GM12878 (cell line): ENCODE measurements around the gene FAF1. TPM values are rescaled to one million over a fixed set of nuclear protein-coding genes. Genes with fewer than 3 reads are reported as not detected.

Source experiments
- ATAC-seq: fragments of 200-7000 bp; cut with Tn5 transposase; 3 replicates; pipeline ENCODE4 v1.9.1; 2020; ENCODE audit warnings: mild to moderate bottlenecking, moderate library complexity
- BruUV-seq: library from RNA; stranded (reverse); fragments of 400-500 nt; replicated peaks from 2 replicates; lab custom pipeline; 2021; lab: Mats Ljungman, UMichigan
- CTCF ChIA-PET: fragments of 300-600 bp; sonication (Branson Sonifier 250); formaldehyde crosslinking; extraction: SDS; loops from one replicate; lab custom pipeline; 2021; ENCODE audit warnings: inconsistent platforms; lab: Yijun Ruan, JAX
- POLR2A ChIA-PET: fragments of 350-600 bp; formaldehyde crosslinking; extraction: SDS; loops from one replicate; lab custom pipeline; 2021; ENCODE audit warnings: inconsistent platforms; lab: Charles Lee
- RAD21 ChIA-PET: fragments of 300-600 bp; sonication (Branson Sonifier 250); formaldehyde crosslinking; loops from one replicate; lab custom pipeline; 2023; ENCODE audit warnings: antibody characterized with exemption; ENCODE audit not compliant: unreplicated experiment; lab: Charles Lee
- SMC1A ChIA-PET: fragments of 300-600 bp; sonication (Branson Sonifier 250); formaldehyde crosslinking; loops from one replicate; lab custom pipeline; 2023; ENCODE audit not compliant: unreplicated experiment, uncharacterized antibody; lab: Charles Lee
- DNase-seq: peaks from one replicate; pipeline ENCODE4 v3.0.0-alpha.2; 2011; ENCODE audit warnings: low read depth, low spot score
- FAIRE-seq: peaks from 3 replicates; lab custom pipeline; 2011; peaks lifted over from hg19 to GRCh38; lab: Jason Lieb, UNC
- H2AFZ ChIP-seq: 2 replicates; pipeline ENCODE4 v1.6.0; 2011; ENCODE audit warnings: low read depth, low read length, control low read depth; ENCODE audit not compliant: control insufficient read depth
- H3K27ac ChIP-seq: 2 replicates; pipeline ENCODE4 v1.5.1; 2011; ENCODE audit warnings: control low read depth; ENCODE audit not compliant: control insufficient read depth, insufficient read depth
- H3K27me3 ChIP-seq, 2 experiments: replicated peaks in 1 of 2; 2 replicates each; pipeline versions ENCODE4 v1.6.0 to v1.6.1; 2011; ENCODE audit warnings: low read length in 1 of 2; ENCODE audit not compliant: control insufficient read depth in 2 of 2, insufficient read depth in 2 of 2
- H3K36me3 ChIP-seq, 2 experiments: 2 replicates each; pipeline ENCODE4 v1.5.1; 2011; ENCODE audit warnings: low read length in 1 of 2; ENCODE audit not compliant: control insufficient read depth in 2 of 2, insufficient read depth in 2 of 2
- H3K4me1 ChIP-seq: 2 replicates; pipeline ENCODE4 v1.6.1; 2011; ENCODE audit warnings: mild to moderate bottlenecking, low read length, moderate library complexity, mixed read lengths; ENCODE audit not compliant: control insufficient read depth, insufficient read depth
- H3K4me2 ChIP-seq: 2 replicates; pipeline ENCODE4 v1.6.0; 2011; ENCODE audit warnings: control low read depth; ENCODE audit not compliant: control insufficient read depth, insufficient read depth
- H3K4me3 ChIP-seq: fragments of 200-600 bp; sonication (generic); 2 replicates; pipeline ENCODE4 v1.5.1; 2016
- H3K79me2 ChIP-seq: 2 replicates; pipeline ENCODE4 v1.6.0; 2011; ENCODE audit warnings: low read length; ENCODE audit not compliant: control insufficient read depth, insufficient read depth
- H3K9ac ChIP-seq: 2 replicates; pipeline ENCODE4 v1.8.0; 2011; ENCODE audit warnings: low read length, control low read depth, mixed read lengths; ENCODE audit not compliant: control insufficient read depth, insufficient read depth
- H3K9me3 ChIP-seq: replicated peaks from 3 replicates; pipeline ENCODE4 v1.5.1; 2011; ENCODE audit warnings: mild to moderate bottlenecking, low read length; ENCODE audit not compliant: control insufficient read depth, insufficient read depth
- H4K20me1 ChIP-seq: 2 replicates; pipeline ENCODE4 v1.6.0; 2011; ENCODE audit not compliant: control insufficient read depth, insufficient read depth
- ASH2L ChIP-seq: fragments of 300-600, 200-600 bp; sonication (generic); IDR thresholded peaks from 2 replicates; pipeline ENCODE4 v1.6.1; 2017; ENCODE audit warnings: low read depth, mild to moderate bottlenecking, borderline replicate concordance
- ATF7 ChIP-seq: fragments of 450-650 bp; IDR thresholded peaks from 2 replicates; pipeline ENCODE4 v1.6.1; 2016; ENCODE audit warnings: low read depth, mild to moderate bottlenecking
- BACH1 ChIP-seq: fragments of 450-650 bp; IDR thresholded peaks from 2 replicates; pipeline ENCODE4 v1.6.1; 2017; ENCODE audit warnings: mild to moderate bottlenecking, borderline replicate concordance
- CBX5 ChIP-seq: sonication (generic); IDR thresholded peaks from 2 replicates; pipeline ENCODE4 v1.6.1; 2016; ENCODE audit warnings: low read depth, moderate library complexity, mild to moderate bottlenecking, inconsistent platforms
- NFIC ChIP-seq: IDR thresholded peaks from 2 replicates; pipeline ENCODE4 v1.6.1; 2012; ENCODE audit warnings: low read depth, mild to moderate bottlenecking, inconsistent platforms, low read length, moderate library complexity
- NR2C2 ChIP-seq: IDR thresholded peaks from 2 replicates; pipeline ENCODE4 v1.6.1; 2011; ENCODE audit warnings: borderline replicate concordance, low read depth; ENCODE audit not compliant: control insufficient read depth, insufficient read length
- PML ChIP-seq: IDR thresholded peaks from 2 replicates; pipeline ENCODE4 v1.6.1; 2012; ENCODE audit warnings: low read length, inconsistent platforms
- RCOR1 ChIP-seq: conservative IDR thresholded peaks from 2 replicates; pipeline ENCODE4 v1.6.1; 2012; ENCODE audit warnings: low read depth, low read length, improper control_type of control experiment
- SIX5 ChIP-seq: IDR thresholded peaks from 2 replicates; pipeline ENCODE4 v1.6.1; 2011; ENCODE audit warnings: mild to moderate bottlenecking, low read depth, low read length, moderate library complexity; ENCODE audit not compliant: severe bottlenecking
- STAT3 ChIP-seq: IDR thresholded peaks from 2 replicates; pipeline ENCODE4 v1.6.1; 2011; ENCODE audit warnings: low read depth, low read length, improper control_type of control experiment
- YBX1 ChIP-seq: fragments of 450-650 bp; IDR thresholded peaks from 2 replicates; pipeline ENCODE4 v1.6.1; 2016; ENCODE audit warnings: antibody characterized with exemption
- ZNF217 ChIP-seq: fragments of 450-650 bp; IDR thresholded peaks from 2 replicates; pipeline ENCODE4 v1.6.1; 2017; ENCODE audit warnings: antibody characterized with exemption, mild to moderate bottlenecking
- WGBS: methylation state at CpG from one replicate; pipeline ENCODE4 v1.1.6; 2016; ENCODE audit warnings: low lambda C conversion rate; ENCODE audit not compliant: insufficient replicate concordance, insufficient coverage; ENCODE audit errors: missing lambda C conversion rate; 5-methylcytosine and 5-hydroxymethylcytosine counted together
- in situ Hi-C: fragments of 300-500 bp; cut with MboI; formaldehyde crosslinking; loops from 9 replicates; pipeline ENCODE4 v1.14.3; 2018; ENCODE audit warnings: mixed read lengths
- intact Hi-C: fragments of 100-400 bp; cut with micrococcal nuclease; formaldehyde crosslinking; loops from one replicate; pipeline ENCODE4 v1.14.2; 2022; ENCODE audit not compliant: unreplicated experiment
- polyA plus RNA-seq, 11 experiments: library from polyadenylated mRNA; depleted of rRNA in 4 of 11; unstranded in 6 of 11; stranded (reverse) in 5 of 11; fragments of >200 nt; fragmentation: Nextera tagmentation in 4 of 11; fragmentation: Illumina TruSeq in 1 of 11; extraction: Ambion mirVana in 4 of 11; extraction: Trizol in 1 of 11; gene quantifications; 1 replicate in 1 of 11; 2 replicates in 10 of 11; pipeline versions ENCODE4 v1.2.1 to v1.2.3, GENCODE V29; 2011 to 2016; ENCODE audit warnings: inconsistent platforms in 2 of 11, missing spikeins in 2 of 11, low read depth in 1 of 11
- total RNA-seq, 4 experiments: library from RNA; depleted of rRNA in 3 of 4; stranded (reverse); fragments of >200 nt in 3 of 4; fragmentation: Illumina TruSeq in 1 of 4; extraction: Trizol in 1 of 4; gene quantifications; 2 replicates each; pipeline versions ENCODE4 v1.2.1 to v1.2.3, GENCODE V29; 2013 to 2021
- TF ChIP-seq, protein P1 (sequence below): fragments of 150-350 bp; IDR thresholded peaks from 2 replicates; pipeline ENCODE4 v1.6.1; 2016; ENCODE audit warnings: low read depth, low read length
- TF ChIP-seq, protein P2 (sequence below): IDR thresholded peaks from 2 replicates; pipeline ENCODE4 v1.6.1; 2011; ENCODE audit warnings: borderline replicate concordance, low read depth, mild to moderate bottlenecking, moderate library complexity, low read length; ENCODE audit not compliant: insufficient read depth, poor library complexity, severe bottlenecking
- TF ChIP-seq, protein P3 (sequence below), 3 experiments: IDR thresholded peaks in 2 of 3; conservative IDR thresholded peaks in 1 of 3; 2 replicates each; pipeline ENCODE4 v1.5.1; 2011; ENCODE audit warnings: low read depth in 3 of 3, low read length in 3 of 3, mild to moderate bottlenecking in 3 of 3, control low read depth in 2 of 3, moderate library complexity in 2 of 3, inconsistent platforms in 1 of 3, mixed read lengths in 1 of 3; ENCODE audit not compliant: control insufficient read depth in 2 of 3, insufficient read depth in 1 of 3; ENCODE audit errors: extremely low read depth in 1 of 3

The FAF1 gene
- total and polyA plus RNA-seq, 10 of the 15 experiments (the other 5 are each of a cell fraction or from before 2014, with no cell fraction given), result 8.6 to 54.5 (median 23.7) TPM

GRCh38 chr1:50570066-50570468 is 390.0 kb downstream of the FAF1 start:
- H3K36me3 ChIP-seq, result peaks cover 0 to 3% of the 10 kb centered on the region in 2 experiments; a peak in 2 of 4 replicates
- H3K79me2 ChIP-seq, result no peaks in the 10 kb centered on the region
- no peak for DNase-seq
- H3K27me3 ChIP-seq, result no peaks in the 10 kb centered on the region
- H3K9me3 ChIP-seq, result no peaks in the 10 kb centered on the region
- no peak for ATAC-seq
- in situ Hi-C loops (no loop called here), intact Hi-C loops (no loop called here)
- no TSS peak for BruUV-seq
- no peaks in the 10 kb centered on the region for H4K20me1 ChIP-seq
- 98% methylated on average over 7 of the region's 7 CpGs for WGBS
- no peak overlapping the region for H3K4me3 ChIP-seq
- no peak overlapping the region for H3K9ac ChIP-seq
- POLR2A ChIA-PET, result no interaction called here
- RAD21 ChIA-PET, result no interaction called here
- H3K27ac ChIP-seq, result no peak overlapping the region
- no peak for FAIRE-seq
- H2AFZ ChIP-seq, result no peak overlapping the region
- no peak overlapping the region for H3K4me2 ChIP-seq
- CTCF ChIA-PET, result interaction anchor here (1.1 to 1.7 kb wide), 2 partner anchors 13 to 16 kb away, joined by 3 to 5 read pairs; no protein-coding TSS in a partner anchor
- no peaks in the 10 kb centered on the region for H3K4me1 ChIP-seq
- SMC1A ChIA-PET, result interaction anchor here (1.6 to 3.5 kb wide), 4 partner anchors 9 to 34 kb away, joined by 4 to 11 read pairs (median 6); no protein-coding TSS in a partner anchor
- TF ChIP-seq NFIC (no peak), ASH2L (no peak), SIX5 (no peak), NR2C2 (no peak), BACH1 (no peak), RCOR1 (no peak), ATF7 (no peak), ZNF217 (no peak), STAT3 (no peak), PML (no peak), CBX5 (no peak), YBX1 (no peak)
- TF ChIP-seq, protein P1, sequence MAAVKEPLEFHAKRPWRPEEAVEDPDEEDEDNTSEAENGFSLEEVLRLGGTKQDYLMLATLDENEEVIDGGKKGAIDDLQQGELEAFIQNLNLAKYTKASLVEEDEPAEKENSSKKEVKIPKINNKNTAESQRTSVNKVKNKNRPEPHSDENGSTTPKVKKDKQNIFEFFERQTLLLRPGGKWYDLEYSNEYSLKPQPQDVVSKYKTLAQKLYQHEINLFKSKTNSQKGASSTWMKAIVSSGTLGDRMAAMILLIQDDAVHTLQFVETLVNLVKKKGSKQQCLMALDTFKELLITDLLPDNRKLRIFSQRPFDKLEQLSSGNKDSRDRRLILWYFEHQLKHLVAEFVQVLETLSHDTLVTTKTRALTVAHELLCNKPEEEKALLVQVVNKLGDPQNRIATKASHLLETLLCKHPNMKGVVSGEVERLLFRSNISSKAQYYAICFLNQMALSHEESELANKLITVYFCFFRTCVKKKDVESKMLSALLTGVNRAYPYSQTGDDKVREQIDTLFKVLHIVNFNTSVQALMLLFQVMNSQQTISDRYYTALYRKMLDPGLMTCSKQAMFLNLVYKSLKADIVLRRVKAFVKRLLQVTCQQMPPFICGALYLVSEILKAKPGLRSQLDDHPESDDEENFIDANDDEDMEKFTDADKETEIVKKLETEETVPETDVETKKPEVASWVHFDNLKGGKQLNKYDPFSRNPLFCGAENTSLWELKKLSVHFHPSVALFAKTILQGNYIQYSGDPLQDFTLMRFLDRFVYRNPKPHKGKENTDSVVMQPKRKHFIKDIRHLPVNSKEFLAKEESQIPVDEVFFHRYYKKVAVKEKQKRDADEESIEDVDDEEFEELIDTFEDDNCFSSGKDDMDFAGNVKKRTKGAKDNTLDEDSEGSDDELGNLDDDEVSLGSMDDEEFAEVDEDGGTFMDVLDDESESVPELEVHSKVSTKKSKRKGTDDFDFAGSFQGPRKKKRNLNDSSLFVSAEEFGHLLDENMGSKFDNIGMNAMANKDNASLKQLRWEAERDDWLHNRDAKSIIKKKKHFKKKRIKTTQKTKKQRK, result no peak
- TF ChIP-seq, protein P2, sequence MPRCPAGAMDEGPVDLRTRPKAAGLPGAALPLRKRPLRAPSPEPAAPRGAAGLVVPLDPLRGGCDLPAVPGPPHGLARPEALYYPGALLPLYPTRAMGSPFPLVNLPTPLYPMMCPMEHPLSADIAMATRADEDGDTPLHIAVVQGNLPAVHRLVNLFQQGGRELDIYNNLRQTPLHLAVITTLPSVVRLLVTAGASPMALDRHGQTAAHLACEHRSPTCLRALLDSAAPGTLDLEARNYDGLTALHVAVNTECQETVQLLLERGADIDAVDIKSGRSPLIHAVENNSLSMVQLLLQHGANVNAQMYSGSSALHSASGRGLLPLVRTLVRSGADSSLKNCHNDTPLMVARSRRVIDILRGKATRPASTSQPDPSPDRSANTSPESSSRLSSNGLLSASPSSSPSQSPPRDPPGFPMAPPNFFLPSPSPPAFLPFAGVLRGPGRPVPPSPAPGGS, result no peak
- TF ChIP-seq, protein P3, sequence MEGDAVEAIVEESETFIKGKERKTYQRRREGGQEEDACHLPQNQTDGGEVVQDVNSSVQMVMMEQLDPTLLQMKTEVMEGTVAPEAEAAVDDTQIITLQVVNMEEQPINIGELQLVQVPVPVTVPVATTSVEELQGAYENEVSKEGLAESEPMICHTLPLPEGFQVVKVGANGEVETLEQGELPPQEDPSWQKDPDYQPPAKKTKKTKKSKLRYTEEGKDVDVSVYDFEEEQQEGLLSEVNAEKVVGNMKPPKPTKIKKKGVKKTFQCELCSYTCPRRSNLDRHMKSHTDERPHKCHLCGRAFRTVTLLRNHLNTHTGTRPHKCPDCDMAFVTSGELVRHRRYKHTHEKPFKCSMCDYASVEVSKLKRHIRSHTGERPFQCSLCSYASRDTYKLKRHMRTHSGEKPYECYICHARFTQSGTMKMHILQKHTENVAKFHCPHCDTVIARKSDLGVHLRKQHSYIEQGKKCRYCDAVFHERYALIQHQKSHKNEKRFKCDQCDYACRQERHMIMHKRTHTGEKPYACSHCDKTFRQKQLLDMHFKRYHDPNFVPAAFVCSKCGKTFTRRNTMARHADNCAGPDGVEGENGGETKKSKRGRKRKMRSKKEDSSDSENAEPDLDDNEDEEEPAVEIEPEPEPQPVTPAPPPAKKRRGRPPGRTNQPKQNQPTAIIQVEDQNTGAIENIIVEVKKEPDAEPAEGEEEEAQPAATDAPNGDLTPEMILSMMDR (IDR thresholded peaks at IDR 0.05 in 2 of 3, conservative IDR thresholded peaks at IDR 0.05 in 1 of 3; ENCODE audit: control insufficient read depth in 2 of 3, extremely low read depth in 1 of 3, insufficient read depth in 1 of 3, low read depth in 3 of 3, low read length in 3 of 3), result no peak
